ENCODE data around the gene TBL1X.
"Not testable (repeated sequence)": the region's sequence is repeated elsewhere in the genome, so short reads cannot be mapped to it uniquely, and the experiment has no call there.

TBL1X gene

DNA sequence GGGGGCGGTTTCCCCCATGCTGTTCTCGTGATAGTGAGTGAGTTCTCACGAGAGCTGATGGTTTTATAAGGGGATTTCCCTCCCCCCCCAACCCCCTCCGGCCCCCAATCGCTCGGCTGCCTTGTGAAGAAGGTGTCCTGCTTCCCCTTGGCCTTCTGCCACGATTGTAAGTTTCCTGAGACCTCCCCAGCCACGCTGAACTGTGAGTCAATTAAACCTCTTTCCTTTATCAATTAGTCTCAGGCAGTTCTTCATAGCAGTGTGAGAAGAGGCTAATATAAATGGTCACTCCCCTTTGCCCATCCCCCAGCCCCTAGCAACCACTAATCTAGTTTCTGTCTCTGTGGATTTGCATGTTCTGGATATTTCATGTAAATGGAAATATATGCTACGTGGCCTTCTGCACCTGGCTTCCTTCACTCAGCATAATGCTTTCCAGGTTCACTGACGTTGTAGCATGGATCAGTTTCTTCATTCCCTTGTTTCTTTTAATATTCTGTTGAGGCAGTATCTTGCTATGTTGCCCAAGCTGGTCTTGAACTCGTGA is 284.4 kb downstream of the TBL1X start:
- DNase-seq = no peak

DNA sequence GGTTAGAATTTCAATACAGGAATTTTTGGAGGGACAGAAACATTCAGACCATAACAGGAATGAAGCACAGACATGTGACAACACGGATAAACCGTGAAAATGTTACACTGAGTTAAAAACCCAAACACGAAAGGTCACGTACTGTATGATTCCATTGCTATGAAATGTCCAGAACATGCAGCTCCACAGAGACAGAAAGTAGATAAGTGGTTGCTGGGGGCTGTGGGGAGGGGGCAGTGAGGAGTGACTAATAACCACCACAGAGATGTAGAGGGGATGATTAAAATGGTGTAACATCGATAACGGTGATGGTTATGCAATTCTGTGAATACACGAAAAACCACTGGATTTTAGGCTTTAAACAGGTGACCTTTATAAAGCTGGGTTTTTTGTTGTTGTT is 292.5 kb downstream of the TBL1X start:
- DNase-seq = no peak

DNA sequence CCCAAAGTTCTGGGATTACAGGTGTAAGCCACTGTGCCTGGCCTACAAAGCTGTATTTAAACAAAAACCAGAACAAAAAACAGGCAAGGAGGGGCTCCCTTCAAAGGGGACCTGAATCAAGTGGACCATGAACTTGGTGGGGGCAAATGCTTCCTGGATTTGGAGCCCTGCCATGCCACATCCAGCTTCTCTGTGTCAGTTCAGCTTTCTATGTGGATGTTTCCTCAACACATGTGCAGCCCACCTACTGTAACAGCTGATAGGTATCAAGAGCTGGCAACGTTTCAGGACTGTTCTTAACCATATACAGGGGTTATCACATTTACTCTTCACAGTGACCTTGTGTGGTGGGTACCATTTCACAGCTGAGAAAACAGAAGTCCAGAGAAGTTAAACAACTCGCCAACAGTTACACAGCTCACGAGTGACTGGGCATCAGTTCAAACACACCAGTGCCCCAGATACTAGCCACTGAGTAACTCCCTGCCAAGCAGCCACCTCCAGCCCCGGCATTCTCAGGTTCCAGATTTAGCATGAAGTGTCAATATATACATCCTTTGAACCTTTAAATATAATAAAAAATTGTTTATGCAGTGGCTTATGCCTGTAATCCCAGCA is 293.3 kb downstream of the TBL1X start:
- no peak for DNase-seq

DNA sequence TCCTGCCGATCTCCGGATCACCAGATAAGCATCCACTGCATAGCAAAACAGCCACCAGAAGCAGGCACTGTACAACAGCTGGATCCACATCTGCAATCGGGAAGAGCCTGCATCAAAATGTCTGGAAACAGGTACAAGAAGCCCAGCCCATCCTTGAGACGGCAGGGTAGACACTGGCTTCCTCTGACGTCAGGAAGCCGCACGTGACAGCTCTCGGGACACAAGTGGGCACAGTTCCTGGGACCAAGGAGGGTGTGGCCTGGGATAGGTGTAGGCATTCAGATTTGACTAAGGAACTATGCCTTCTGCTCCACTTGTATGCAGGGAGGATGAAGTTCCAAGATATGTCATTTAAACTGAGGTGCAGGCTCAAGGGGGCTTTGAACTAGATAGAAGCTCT is 294.5 kb downstream of the TBL1X start:
- no peak for DNase-seq

DNA sequence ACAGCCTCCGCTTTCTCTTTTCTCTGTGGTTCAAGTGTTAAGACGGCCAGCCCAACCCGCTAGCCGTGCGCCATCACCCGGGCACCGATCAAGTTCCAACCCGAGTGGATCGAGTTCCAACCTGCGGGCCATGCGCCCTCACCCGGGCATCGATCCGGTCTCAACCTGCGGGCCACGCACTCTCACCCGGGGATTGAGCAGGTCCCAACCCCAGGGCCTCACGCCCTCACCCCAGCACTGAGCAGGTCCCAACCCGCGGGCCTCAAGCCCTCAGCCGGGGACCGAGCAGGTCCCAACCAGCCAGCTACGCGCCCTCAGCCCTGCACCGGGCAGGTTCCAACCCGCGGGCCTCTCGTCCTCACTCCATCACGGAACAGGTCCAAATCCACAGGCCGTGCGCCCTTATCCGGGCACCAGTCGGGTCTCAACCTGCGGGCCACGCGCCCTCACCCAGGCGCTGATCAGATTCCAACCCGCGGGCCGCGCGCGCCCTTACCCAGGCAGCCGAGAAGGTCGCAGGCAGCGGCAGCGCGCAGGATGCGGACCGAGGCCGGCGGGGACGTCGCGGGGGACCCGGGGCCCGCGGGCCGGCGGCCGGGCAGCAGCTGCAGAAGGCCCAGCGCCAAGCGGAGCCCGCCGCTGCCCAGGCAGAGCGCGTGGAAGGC is 300.3 kb downstream of the TBL1X start:
- DNase-seq = peak in 2 of 56 donors; percentile 1 to 11

DNA sequence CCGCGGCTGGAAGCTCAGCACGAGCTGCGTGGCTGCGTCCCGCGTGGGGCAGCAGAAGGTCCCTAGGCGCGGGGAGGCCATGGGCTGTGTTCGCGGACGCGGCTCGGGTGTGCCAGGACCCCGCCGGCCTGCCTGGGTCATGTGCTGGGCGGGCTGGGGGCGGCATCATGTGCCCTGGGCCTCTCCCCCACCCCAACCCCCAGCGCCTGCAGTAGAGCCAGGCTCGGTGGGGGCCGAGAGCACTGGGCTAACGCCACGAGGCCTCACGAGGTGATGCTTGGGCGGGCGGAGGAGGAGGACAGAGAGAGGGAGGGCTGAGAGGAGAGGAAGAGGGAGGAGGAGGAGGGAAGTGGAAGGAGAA is 300.9 kb downstream of the TBL1X start, which contains the start of gene GPR143:
TSS of gene GPR143 (minus strand) at position 111 of the 361 bp plus-strand sequence. CDS start at position 81, 30 bp downstream.
- peak in 7 of 56 donors; percentile 0 to 33 (median 12) for DNase-seq

DNA sequence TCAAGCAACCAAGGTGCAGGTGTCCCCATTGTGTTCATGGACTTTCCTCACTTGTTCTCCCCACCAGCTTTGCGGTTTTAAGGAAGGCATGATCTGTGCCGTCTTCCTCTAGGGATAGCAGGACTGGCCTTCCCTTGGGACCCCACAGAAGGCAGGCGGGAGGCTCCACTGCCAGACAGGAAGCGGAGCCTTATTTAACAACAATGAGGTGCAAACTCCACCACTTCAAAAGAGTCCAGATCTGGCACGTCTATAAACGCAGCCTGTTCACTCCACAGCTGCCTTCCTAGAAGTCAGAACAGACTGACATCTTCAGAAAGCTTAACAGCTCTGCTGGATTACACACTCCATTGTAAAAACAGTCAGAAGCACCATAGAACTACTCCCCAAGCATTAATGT is 302.5 kb downstream of the TBL1X start:
- no peak for DNase-seq

DNA sequence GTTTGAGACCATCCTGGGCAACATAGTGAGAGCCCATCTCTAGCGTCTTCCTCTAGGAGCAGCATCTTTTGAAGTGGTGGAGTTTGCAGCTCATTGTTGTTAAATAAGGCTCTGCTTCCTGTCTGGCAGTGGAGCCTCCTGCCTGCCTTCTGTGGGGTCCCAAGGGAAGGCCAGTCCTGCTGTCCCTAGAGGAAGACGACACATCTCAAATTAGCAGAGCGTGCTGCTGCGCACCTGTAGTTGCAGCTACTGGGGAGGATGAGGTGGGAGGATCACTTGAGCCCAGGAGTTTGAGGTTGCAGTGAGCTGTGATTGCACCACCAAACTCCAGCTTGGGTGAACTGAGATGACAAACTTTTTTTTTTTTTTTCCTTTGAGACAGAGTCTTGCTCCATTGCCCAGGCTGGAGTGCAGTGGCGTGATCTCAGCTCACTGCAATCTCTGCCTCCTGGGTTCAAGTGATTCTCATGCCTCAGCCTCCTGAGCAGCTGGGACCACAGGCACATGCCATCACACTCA is 303.5 kb downstream of the TBL1X start:
- DNase-seq = not testable (repeated sequence)

DNA sequence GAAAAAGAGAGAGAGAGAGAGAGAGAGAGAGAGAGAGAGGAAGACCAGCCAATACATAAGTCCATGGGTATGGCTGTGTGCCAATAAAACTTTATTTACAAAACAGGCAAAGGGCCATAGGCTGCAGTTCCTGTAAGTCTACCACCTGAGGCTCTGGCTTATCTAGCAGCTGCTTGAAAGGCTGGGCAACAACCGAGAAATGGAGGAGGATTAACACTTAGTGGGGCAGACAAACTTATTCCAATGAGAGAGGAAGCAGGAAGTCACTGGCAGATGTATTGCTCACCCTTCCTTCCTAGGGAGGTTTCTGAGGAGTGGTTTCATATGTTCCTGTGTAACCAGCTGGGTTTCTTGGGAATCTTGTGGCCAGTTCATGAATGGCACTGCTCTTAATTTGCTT is 305.5 kb downstream of the TBL1X start:
- DNase-seq = no peak

DNA sequence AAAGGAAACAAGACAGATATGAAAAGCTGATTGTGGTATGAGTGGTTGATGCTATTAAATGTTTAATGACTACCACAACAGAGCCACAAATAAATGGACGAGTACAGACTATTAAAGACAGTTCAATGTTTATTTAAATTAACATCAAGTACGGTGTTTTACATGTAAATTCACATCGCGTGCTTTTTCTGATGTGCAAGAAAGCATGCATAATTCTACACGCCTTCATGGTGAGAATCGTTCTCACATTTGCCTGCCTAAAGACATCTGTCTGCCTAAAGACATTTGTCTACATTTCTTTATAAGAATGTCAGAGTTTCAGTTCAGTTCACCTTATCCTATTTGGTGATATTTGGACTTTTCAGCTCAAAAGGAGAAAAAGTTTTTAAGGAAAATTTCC is 308.1 kb downstream of the TBL1X start:
- no peak for DNase-seq

DNA sequence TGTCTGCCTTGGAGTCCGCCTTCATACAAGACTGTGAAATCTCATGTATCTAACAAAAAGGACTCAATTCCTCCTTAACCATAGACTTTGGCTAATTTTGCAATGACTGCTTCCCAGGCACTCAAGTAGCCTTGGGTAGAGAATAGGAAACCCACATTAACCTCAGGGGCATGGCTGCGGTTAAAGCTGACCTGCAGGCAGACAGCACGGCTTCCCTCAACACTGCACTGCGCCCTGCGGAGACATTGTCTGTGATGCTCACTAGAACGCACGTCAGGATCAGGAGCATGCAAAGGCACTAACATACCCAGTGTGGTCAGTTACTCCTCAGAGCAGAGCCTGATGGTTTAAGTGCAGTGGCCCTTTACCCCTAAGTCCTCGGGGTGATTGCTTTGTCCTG is 311.1 kb downstream of the TBL1X start:
- no peak for DNase-seq

DNA sequence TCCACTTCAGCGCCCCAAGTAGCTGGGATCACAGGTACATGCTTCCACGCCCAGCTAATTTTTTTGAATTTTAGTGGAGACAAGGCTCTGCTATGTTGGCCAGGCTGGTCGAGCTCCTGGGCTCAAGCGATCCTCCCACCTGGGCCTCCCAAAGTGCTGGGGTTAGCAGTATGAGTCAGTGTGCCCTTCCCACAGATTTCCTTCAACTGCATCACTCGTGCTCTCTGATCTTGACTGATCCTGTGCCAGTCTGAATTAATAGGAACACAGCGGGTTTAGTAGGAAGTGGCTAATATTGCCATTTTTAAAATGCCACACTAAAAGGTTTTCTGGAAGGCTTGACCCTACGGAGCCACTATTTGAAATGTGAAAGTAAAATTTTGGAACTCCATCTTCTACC is 317.1 kb downstream of the TBL1X start:
- no peak for DNase-seq

DNA sequence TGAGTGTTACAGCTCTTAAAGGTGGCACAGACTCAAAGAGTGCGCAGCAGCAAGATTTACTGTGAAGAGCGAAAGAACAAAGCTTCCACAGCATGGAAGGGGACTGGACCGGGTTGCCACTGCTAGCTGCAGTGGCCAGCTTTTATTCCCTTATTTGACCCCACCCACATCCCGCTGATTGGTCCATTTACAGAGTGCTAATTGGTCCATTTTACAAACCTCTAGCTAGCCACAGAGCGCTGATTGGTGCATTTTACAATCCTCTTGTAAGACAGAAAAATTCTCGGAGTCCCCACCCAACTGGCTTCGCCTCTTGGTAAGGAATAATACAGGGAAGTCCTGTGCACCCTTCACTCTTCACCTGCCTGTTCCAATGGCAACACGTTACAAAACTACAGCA is 319.5 kb downstream of the TBL1X start:
- DNase-seq = no peak

DNA sequence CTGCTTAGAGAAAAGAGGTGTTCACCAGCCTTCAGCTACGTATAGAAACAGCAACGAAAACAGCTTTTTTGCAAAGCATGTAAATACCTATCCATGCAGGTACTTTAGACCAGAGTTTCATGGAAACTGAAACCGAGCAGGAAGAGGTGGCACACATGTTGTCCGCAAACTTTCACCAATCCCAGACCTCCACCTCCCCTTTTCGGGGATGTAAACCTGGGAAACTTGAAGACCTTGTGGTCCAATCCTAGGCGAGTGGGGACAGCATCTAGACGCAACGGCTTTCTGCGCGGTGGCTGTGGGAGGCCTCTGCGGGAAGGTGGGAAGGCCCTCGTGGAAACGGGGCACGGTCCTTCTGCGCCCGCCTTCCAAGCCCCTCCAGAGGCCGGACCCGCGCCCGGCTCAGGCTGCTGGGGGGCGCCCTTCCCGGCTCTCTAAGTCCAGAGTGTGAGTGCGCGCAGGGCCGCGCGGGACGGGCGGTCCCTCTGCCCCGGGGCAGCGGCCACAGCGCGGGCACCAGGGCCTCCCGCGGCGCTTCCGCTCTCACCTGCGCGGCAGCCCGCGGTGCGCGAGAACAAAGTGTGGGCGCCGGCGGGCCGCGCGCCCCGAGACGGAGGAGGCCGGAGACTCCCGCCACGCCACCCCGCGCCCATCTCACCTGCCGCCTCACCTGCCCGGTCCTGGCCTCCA is 320.5 kb downstream of the TBL1X start:
- no peak for DNase-seq

DNA sequence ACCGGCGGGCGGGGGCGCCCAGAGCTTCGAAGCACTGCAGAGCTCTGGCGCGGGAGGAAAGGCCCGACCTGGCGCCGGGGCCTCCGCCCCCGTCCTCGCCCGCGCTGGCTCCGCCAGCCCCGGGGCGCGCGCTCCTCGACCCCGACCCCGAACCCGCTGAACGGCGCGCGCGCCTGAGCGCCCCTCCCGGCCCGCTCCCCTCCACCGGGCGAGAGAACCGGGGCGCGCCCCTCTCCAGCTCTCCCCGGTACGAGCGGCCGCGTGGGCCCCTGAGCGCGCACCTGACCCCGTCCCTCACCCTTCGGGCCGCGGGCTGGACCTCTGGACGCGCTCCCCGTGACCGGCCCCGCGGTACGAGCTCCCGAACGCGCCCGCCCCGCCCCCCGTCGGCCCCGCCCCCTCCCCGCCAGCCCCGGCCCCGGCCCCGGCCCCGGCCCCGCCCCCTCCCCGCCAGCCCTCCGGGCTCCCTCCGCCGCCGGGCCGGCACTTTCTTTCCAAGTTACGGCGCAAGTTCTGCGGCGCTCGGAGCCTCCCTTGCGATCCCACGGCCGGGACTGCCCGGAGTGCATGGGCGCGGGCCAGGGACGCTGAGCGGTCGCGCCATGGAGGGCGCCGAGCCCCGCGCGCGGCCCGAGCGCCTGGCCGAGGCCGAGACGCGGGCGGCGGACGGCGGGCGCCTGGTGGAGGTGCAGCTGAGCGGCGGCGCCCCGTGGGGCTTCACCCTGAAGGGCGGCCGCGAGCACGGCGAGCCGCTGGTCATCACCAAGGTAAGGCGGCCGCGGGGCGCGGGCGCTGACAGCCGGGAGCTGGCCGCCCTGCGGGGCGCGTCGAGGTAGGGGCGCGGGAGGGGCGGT is 321.3 kb downstream of the TBL1X start, which contains the start of gene SHROOM2:
TSS of gene SHROOM2 (plus strand) at position 486 of the 854 bp plus-strand sequence. CDS start at position 603, 117 bp downstream.
- DNase-seq = peak in 3 of 56 donors; percentile 3 to 11 (median 8)

DNA sequence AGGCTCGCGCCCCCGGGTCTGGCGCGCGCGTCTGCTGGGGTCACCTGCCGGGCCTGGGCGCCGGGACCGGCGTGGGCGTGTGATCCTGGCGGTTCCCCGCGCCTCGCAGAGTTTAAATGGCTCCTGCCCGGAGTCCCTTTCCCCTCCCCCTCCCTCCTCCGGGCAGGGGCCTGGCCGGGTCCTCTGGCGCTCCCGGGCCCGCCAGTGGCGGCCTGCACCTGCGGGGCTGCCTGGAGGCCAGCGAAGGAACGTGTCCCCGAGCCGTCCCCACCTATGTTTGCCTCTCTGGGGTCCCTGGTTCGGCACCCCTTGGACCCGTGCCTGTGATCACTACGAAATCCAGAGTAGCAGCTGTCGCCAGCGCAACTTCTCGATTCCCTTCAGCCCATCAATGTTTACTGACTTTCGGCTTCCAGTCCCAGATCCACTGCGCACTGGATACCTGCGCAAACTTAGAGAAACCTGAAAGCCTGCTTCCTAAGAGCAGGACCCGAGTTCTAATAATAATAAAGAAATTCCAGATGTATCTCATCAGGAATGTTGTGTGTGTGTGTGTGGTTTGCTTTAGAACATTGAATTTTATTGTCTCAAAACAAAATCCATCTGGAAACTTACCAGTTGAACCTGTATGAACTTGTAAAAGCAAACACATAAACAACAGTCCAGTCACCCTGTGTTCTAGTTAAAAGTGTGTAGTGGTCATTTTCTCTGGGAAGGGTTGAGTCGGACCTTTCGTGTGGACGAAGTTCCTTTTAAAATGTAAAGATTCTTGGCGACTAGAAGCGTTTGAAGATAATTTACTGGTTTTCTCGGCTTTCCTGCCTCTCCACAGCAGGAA is 322.2 kb downstream of the TBL1X start:
- peak in 1 of 56 donors; percentile 1 for DNase-seq

DNA sequence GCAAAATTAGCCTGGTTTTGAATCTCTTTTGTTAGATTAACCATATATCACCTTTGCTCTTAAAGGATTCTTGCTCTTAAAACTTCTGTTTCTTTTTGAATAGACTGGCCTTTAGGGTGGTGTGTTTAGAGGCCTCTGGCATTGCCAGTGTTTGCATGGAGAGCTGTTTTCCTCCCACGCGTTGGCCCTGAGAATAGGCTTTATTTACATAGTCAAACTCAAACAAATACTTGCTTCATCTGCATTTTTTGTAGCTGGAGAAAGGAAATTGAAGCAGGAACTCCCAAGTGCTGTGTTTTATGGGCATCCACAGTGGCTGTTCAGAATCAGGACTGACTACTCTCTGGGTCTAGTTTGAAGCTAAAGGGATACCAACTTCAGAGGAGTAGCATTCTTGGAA is 324.1 kb downstream of the TBL1X start:
- DNase-seq = no peak

DNA sequence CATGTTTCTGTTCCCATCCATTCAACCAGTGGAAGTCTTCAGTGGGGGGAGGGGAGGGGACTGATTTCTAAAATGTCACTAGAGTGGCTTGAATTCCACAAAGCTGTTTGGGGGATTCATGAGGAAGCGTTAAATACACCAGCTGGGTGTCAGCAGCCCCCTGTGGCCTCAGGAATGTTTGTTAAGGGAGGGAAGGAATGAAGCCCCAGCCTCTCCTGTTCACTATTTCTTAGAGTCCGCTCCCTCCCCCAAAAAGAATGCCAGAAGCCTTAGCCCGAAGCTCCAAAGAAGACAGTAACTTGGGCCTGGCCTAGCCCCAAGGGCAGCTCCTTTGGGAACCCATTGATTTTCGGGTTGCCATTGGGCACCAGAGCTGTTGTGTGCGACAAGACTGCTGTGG is 324.7 kb downstream of the TBL1X start:
- DNase-seq = no peak
